Vagina (tissue), 2 donors: ENCODE results near the gene DNLZ. TPM values are rescaled to one million over a fixed set of nuclear protein-coding genes. Genes with fewer than 3 reads are reported as not detected.
A peak's percentile ranks its signal among the peaks of the same experiment; 100 is the strongest.

Experiments used
- DNase-seq, 2 donors: peaks; one replicate each; pipeline ENCODE4 v3.0.0-alpha.2; 2017; ENCODE audit errors: extremely low spot score in 2 of 2
- H3K27ac ChIP-seq: fragments of 200-600 bp; sonication (generic); one replicate; pipeline ENCODE4 v1.5.1; 2019
- H3K27me3 ChIP-seq: fragments of 200-600 bp; sonication (generic); one replicate; pipeline ENCODE4 v1.5.1; 2019
- H3K36me3 ChIP-seq, 2 donors: fragments of 200-600 bp; sonication (generic); one replicate each; pipeline ENCODE4 v1.5.1; 2017 to 2019
- H3K4me1 ChIP-seq: fragments of 200-600 bp; sonication (generic); one replicate; pipeline ENCODE4 v1.5.1; 2019
- H3K4me3 ChIP-seq, 2 donors: fragments of 200-600 bp; sonication (generic); 1 replicate in 1 of 2; 2 replicates in 1 of 2; pipeline ENCODE4 v1.5.1; 2016 to 2019
- H3K9me3 ChIP-seq: fragments of 200-600 bp; sonication (generic); one replicate; pipeline ENCODE4 v1.5.1; 2019
- POLR2A ChIP-seq, 2 donors: fragments of 450-650 bp; IDR thresholded peaks; one replicate each; pipeline ENCODE4 v1.6.1; 2017; ENCODE audit warnings: antibody characterized with exemption in 2 of 2, mild to moderate bottlenecking in 2 of 2, moderate library complexity in 2 of 2
- POLR2AphosphoS5 ChIP-seq, 2 donors: sonication (generic); formaldehyde crosslinking; IDR thresholded peaks; one replicate each; pipeline ENCODE4 v1.9.0; 2017; ENCODE audit warnings: antibody characterized with exemption in 2 of 2, mild to moderate bottlenecking in 2 of 2, low read depth in 1 of 2; ENCODE audit not compliant: insufficient read depth in 1 of 2
- intact Hi-C: fragments of 100-400 bp; cut with DNase I; formaldehyde crosslinking; loops from one replicate; pipeline ENCODE4 v1.15.1; 2023
- total RNA-seq: library from RNA; depleted of rRNA; stranded (reverse); fragments of >200 nt; gene quantifications from one replicate; pipeline ENCODE4 v1.2.3, GENCODE V29; 2016
- TF ChIP-seq, protein P1 (sequence below), 3 experiments: fragments of 450-650 bp in 2 of 3; fragments of 200-600 bp in 1 of 3; sonication (generic) in 1 of 3; IDR thresholded peaks; one replicate each; pipeline ENCODE4 v1.5.1; 2017 to 2019; ENCODE audit warnings: antibody characterized with exemption in 3 of 3, mild to moderate bottlenecking in 2 of 3, moderate library complexity in 2 of 3

The DNLZ gene
- total RNA-seq, 1 donor from 2014 or later, result 25.0 TPM

GRCh38 chr9:136339958-136340310 is 23.6 kb downstream of the DNLZ start:
- H3K4me1 ChIP-seq, result peaks cover 20% of the 10 kb centered on the region
- intact Hi-C loops, result no loop called here
- no peaks in the 10 kb centered on the region for H3K9me3 ChIP-seq
- no peak overlapping the region for H3K4me3 ChIP-seq
- no peak overlapping the region for H3K27ac ChIP-seq
- TF ChIP-seq POLR2A (IDR thresholded peaks at IDR 0.05) (no peak), POLR2AphosphoS5 (IDR thresholded peaks at IDR 0.05; ENCODE audit: insufficient read depth in 1 of 2, low read depth in 1 of 2) (no peak)
- TF ChIP-seq, protein P1, sequence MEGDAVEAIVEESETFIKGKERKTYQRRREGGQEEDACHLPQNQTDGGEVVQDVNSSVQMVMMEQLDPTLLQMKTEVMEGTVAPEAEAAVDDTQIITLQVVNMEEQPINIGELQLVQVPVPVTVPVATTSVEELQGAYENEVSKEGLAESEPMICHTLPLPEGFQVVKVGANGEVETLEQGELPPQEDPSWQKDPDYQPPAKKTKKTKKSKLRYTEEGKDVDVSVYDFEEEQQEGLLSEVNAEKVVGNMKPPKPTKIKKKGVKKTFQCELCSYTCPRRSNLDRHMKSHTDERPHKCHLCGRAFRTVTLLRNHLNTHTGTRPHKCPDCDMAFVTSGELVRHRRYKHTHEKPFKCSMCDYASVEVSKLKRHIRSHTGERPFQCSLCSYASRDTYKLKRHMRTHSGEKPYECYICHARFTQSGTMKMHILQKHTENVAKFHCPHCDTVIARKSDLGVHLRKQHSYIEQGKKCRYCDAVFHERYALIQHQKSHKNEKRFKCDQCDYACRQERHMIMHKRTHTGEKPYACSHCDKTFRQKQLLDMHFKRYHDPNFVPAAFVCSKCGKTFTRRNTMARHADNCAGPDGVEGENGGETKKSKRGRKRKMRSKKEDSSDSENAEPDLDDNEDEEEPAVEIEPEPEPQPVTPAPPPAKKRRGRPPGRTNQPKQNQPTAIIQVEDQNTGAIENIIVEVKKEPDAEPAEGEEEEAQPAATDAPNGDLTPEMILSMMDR (IDR thresholded peaks at IDR 0.05), result no peak
- DNase-seq, result no peak
- peaks cover 0 to 7% of the 10 kb centered on the region in 2 donors for H3K36me3 ChIP-seq
- H3K27me3 ChIP-seq, result no peaks in the 10 kb centered on the region

DNA sequence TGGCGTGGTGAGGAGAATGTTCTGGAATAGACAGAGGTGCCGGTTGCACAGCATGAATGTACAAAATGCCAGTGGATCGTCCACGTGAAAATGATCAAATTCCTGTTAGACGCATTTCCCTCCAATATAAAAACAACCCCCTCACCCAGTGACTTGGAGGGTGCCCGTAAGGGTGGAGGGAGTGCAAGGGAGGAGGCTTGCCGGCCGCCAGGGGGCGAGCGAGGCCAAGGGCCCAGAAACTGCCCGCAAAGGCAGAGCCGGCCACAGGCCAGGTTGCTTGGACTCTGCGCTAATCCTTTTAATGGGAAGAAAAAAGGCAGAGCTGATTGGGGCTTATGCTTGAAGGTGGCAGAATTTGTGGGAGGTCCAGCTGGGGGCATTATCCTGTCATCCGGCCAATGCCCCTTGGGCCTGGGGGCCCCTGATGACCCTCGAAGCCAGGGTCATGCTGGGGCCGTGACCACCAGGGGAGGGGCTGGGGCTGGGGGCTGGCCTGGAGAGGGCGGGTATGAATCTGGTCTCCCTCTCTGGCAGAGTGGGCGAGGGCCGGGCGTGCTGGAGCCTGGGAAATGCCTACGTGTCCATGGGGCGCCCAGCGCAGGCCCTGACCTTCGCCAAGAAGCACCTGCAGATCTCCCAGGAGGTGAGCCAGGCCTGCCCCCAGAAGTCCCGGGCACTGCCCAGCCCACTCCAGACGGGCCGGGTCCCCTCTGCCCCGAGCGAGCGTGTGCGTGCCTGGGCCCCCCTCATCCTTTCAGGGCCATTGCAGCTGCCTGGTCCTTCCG is 24.2 kb downstream of the DNLZ start:
- no peaks in the 10 kb centered on the region for H3K27me3 ChIP-seq
- H3K36me3 ChIP-seq, result peaks cover 0 to 7% of the 10 kb centered on the region in 2 donors
- intact Hi-C loops, result no loop called here
- H3K27ac ChIP-seq, result no peak overlapping the region
- no peaks in the 10 kb centered on the region for H3K9me3 ChIP-seq
- DNase-seq, result no peak
- H3K4me3 ChIP-seq, result no peak overlapping the region
- TF ChIP-seq POLR2A (IDR thresholded peaks at IDR 0.05), result no peak
- TF ChIP-seq, protein P1 (IDR thresholded peaks at IDR 0.05), result peak; percentile 35 to 41 (median 36)
- H3K4me1 ChIP-seq, result peaks cover 14% of the 10 kb centered on the region

- no peak for DNase-seq
- H3K4me3 ChIP-seq, result no peak overlapping the region
- TF ChIP-seq POLR2A (IDR thresholded peaks at IDR 0.05) (no peak), POLR2AphosphoS5 (IDR thresholded peaks at IDR 0.05; ENCODE audit: insufficient read depth in 1 of 2, low read depth in 1 of 2) (no peak)
- TF ChIP-seq, protein P1 (IDR thresholded peaks at IDR 0.05), result no peak
- H3K27me3 ChIP-seq, result no peaks in the 10 kb centered on the region
- H3K9me3 ChIP-seq, result no peaks in the 10 kb centered on the region
- peaks cover 14% of the 10 kb centered on the region for H3K4me1 ChIP-seq
- peaks cover 0 to 7% of the 10 kb centered on the region in 2 donors for H3K36me3 ChIP-seq
- no peak overlapping the region for H3K27ac ChIP-seq
- intact Hi-C loops, result no loop called here
These were observed 25.0 kb downstream of the DNLZ start for GRCh38 chr9:136338511-136338910.

- Histone ChIP-seq H3K27me3 (no peaks in the 10 kb centered on the region), H3K9me3 (no peaks in the 10 kb centered on the region), H3K36me3 (peaks cover 0 to 7% of the 10 kb centered on the region in 2 donors), H3K4me1 (peaks cover 9% of the 10 kb centered on the region), H3K27ac (no peak overlapping the region), H3K4me3 (no peak overlapping the region)
- no peak for DNase-seq
- intact Hi-C loops, result no loop called here
- TF ChIP-seq, protein P1 (IDR thresholded peaks at IDR 0.05), result no peak
- no peak for TF ChIP-seq POLR2AphosphoS5 (IDR thresholded peaks at IDR 0.05; ENCODE audit: insufficient read depth in 1 of 2, low read depth in 1 of 2)
- TF ChIP-seq POLR2A (IDR thresholded peaks at IDR 0.05), result no peak
These were observed 25.8 kb downstream of the DNLZ start for GRCh38 chr9:136337416-136338395.
